ENCODE results near the gene MON1B. TPM values are rescaled to one million over a fixed set of nuclear protein-coding genes. Genes with fewer than 3 reads are reported as not detected.

MON1B gene
- total and polyA plus RNA-seq, 2 of the 13 experiments (the other 11 are each of a cell fraction or from before 2014, with no cell fraction given), result 13.4 to 15.6 TPM

DNA sequence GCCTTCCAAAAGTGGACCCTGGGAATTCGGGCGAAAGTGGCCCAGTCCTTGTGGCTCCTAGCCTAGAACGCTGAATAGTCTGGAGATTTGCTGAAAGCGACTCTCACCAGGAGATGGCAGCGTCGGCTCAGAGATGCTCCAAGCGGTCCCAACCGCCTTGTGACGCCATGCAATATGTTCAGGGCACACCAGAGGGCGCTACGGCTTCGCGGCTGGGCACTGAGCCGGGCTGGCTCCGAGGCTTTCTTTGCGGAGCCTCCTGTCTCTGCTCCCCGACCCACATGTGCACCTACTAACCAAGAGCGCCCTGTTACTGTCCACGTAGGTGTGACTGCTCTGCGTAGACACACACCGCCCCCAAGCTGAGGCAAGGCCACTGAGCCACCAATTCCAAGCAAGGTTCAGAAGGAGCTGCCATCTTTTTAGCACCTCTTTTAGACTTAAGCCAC lies 45.1 kb downstream of the MON1B start (continued):
- TF ChIP-seq, protein P1, sequence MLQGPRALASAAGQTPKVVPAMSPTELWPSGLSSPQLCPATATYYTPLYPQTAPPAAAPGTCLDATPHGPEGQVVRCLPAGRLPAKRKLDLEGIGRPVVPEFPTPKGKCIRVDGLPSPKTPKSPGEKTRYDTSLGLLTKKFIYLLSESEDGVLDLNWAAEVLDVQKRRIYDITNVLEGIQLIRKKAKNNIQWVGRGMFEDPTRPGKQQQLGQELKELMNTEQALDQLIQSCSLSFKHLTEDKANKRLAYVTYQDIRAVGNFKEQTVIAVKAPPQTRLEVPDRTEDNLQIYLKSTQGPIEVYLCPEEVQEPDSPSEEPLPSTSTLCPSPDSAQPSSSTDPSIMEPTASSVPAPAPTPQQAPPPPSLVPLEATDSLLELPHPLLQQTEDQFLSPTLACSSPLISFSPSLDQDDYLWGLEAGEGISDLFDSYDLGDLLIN (CRISPR knock-in tag; IDR thresholded peaks at IDR 0.05; ENCODE audit: borderline replicate concordance), result no peak
- TF ChIP-seq, protein P2, sequence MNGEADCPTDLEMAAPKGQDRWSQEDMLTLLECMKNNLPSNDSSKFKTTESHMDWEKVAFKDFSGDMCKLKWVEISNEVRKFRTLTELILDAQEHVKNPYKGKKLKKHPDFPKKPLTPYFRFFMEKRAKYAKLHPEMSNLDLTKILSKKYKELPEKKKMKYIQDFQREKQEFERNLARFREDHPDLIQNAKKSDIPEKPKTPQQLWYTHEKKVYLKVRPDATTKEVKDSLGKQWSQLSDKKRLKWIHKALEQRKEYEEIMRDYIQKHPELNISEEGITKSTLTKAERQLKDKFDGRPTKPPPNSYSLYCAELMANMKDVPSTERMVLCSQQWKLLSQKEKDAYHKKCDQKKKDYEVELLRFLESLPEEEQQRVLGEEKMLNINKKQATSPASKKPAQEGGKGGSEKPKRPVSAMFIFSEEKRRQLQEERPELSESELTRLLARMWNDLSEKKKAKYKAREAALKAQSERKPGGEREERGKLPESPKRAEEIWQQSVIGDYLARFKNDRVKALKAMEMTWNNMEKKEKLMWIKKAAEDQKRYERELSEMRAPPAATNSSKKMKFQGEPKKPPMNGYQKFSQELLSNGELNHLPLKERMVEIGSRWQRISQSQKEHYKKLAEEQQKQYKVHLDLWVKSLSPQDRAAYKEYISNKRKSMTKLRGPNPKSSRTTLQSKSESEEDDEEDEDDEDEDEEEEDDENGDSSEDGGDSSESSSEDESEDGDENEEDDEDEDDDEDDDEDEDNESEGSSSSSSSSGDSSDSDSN (CRISPR knock-in tag; IDR thresholded peaks at IDR 0.05), result peak; percentile 35; the same call in 1 of the 2 replicates
- TF ChIP-seq, protein P3, sequence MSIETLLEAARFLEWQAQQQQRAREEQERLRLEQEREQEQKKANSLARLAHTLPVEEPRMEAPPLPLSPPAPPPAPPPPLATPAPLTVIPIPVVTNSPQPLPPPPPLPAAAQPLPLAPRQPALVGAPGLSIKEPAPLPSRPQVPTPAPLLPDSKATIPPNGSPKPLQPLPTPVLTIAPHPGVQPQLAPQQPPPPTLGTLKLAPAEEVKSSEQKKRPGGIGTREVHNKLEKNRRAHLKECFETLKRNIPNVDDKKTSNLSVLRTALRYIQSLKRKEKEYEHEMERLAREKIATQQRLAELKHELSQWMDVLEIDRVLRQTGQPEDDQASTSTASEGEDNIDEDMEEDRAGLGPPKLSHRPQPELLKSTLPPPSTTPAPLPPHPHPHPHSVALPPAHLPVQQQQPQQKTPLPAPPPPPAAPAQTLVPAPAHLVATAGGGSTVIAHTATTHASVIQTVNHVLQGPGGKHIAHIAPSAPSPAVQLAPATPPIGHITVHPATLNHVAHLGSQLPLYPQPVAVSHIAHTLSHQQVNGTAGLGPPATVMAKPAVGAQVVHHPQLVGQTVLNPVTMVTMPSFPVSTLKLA (IDR thresholded peaks at IDR 0.05), result no peak
- TF ChIP-seq BORCS8-MEF2B (CRISPR knock-in tag; IDR thresholded peaks at IDR 0.05) (peak; percentile 89), ZNF484 (CRISPR knock-in tag; IDR thresholded peaks at IDR 0.05; ENCODE audit: borderline replicate concordance, low read depth) (no peak), IKZF4 (CRISPR knock-in tag; IDR thresholded peaks at IDR 0.05; ENCODE audit: borderline replicate concordance, low read depth, not compliant biosample characterization) (no peak), GFI1 (CRISPR knock-in tag; IDR thresholded peaks at IDR 0.05; ENCODE audit: borderline replicate concordance) (no peak), ZNF496 (CRISPR knock-in tag; IDR thresholded peaks at IDR 0.05; ENCODE audit: insufficient replicate concordance) (no peak), HNRNPL (IDR thresholded peaks at IDR 0.05; ENCODE audit: low read depth, low read length) (no peak), AGO2 (optimal IDR thresholded peaks at IDR 0.05; ENCODE audit: low read depth, low read length) (no peak), ZKSCAN5 (CRISPR knock-in tag; IDR thresholded peaks at IDR 0.05) (no peak), MBNL3 (CRISPR knock-in tag; conservative IDR thresholded peaks at IDR 0.05) (no peak), ZNF569 (CRISPR knock-in tag; IDR thresholded peaks at IDR 0.05; ENCODE audit: borderline replicate concordance) (no peak), NFRKB (IDR thresholded peaks at IDR 0.05) (no peak), SIX4 (CRISPR knock-in tag; IDR thresholded peaks at IDR 0.05) (no peak), RBAK (CRISPR knock-in tag; IDR thresholded peaks at IDR 0.05) (no peak)
- TF ChIP-seq, protein P4, sequence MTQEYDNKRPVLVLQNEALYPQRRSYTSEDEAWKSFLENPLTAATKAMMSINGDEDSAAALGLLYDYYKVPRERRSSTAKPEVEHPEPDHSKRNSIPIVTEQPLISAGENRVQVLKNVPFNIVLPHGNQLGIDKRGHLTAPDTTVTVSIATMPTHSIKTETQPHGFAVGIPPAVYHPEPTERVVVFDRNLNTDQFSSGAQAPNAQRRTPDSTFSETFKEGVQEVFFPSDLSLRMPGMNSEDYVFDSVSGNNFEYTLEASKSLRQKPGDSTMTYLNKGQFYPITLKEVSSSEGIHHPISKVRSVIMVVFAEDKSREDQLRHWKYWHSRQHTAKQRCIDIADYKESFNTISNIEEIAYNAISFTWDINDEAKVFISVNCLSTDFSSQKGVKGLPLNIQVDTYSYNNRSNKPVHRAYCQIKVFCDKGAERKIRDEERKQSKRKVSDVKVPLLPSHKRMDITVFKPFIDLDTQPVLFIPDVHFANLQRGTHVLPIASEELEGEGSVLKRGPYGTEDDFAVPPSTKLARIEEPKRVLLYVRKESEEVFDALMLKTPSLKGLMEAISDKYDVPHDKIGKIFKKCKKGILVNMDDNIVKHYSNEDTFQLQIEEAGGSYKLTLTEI (CRISPR knock-in tag; conservative IDR thresholded peaks at IDR 0.05), result no peak
- TF ChIP-seq, protein P5, sequence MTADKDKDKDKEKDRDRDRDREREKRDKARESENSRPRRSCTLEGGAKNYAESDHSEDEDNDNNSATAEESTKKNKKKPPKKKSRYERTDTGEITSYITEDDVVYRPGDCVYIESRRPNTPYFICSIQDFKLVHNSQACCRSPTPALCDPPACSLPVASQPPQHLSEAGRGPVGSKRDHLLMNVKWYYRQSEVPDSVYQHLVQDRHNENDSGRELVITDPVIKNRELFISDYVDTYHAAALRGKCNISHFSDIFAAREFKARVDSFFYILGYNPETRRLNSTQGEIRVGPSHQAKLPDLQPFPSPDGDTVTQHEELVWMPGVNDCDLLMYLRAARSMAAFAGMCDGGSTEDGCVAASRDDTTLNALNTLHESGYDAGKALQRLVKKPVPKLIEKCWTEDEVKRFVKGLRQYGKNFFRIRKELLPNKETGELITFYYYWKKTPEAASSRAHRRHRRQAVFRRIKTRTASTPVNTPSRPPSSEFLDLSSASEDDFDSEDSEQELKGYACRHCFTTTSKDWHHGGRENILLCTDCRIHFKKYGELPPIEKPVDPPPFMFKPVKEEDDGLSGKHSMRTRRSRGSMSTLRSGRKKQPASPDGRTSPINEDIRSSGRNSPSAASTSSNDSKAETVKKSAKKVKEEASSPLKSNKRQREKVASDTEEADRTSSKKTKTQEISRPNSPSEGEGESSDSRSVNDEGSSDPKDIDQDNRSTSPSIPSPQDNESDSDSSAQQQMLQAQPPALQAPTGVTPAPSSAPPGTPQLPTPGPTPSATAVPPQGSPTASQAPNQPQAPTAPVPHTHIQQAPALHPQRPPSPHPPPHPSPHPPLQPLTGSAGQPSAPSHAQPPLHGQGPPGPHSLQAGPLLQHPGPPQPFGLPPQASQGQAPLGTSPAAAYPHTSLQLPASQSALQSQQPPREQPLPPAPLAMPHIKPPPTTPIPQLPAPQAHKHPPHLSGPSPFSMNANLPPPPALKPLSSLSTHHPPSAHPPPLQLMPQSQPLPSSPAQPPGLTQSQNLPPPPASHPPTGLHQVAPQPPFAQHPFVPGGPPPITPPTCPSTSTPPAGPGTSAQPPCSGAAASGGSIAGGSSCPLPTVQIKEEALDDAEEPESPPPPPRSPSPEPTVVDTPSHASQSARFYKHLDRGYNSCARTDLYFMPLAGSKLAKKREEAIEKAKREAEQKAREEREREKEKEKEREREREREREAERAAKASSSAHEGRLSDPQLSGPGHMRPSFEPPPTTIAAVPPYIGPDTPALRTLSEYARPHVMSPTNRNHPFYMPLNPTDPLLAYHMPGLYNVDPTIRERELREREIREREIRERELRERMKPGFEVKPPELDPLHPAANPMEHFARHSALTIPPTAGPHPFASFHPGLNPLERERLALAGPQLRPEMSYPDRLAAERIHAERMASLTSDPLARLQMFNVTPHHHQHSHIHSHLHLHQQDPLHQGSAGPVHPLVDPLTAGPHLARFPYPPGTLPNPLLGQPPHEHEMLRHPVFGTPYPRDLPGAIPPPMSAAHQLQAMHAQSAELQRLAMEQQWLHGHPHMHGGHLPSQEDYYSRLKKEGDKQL (CRISPR knock-in tag; IDR thresholded peaks at IDR 0.05; ENCODE audit: low read depth), result no peak
